Sigmoid colon (tissue), 7 donors: ENCODE data around the gene SHFL. TPM values are rescaled to one million over a fixed set of nuclear protein-coding genes. Genes with fewer than 3 reads are reported as not detected.

Experiments used
- DNase-seq: peaks from one replicate; pipeline ENCODE4 v3.0.0-alpha.2; 2019
- H3K27ac ChIP-seq, 4 donors: fragments of 200-600 bp; sonication (generic); one replicate each; pipeline ENCODE4 v1.5.1; 2016 to 2019; ENCODE audit warnings: mild to moderate bottlenecking in 1 of 4
- H3K27me3 ChIP-seq, 3 donors: fragments of 200-600 bp; sonication (generic); one replicate each; pipeline ENCODE4 v1.5.1; 2019; ENCODE audit warnings: mild to moderate bottlenecking in 1 of 3
- H3K36me3 ChIP-seq, 4 donors: fragments of 200-600 bp; sonication (generic); one replicate each; pipeline ENCODE4 v1.5.1; 2016 to 2019
- H3K4me1 ChIP-seq, 4 donors: fragments of 200-600 bp; sonication (generic); one replicate each; pipeline ENCODE4 v1.5.1; 2017 to 2019
- H3K4me3 ChIP-seq, 4 donors: fragments of 200-600 bp; sonication (generic); one replicate each; pipeline ENCODE4 v1.5.1; 2017 to 2019; ENCODE audit warnings: mild to moderate bottlenecking in 2 of 4, moderate library complexity in 1 of 4
- H3K9me3 ChIP-seq, 4 donors: fragments of 200-600 bp in 3 of 4; sonication (generic) in 3 of 4; one replicate each; pipeline versions ENCODE4 v1.5.1 to v1.6.1; 2013 to 2019
- CTCF ChIP-seq, 4 experiments: fragments of 450-650 bp in 3 of 4; fragments of 200-600 bp in 1 of 4; IDR thresholded peaks; one replicate each; pipeline ENCODE4 v1.5.1; 2016 to 2019; ENCODE audit warnings: antibody characterized with exemption in 4 of 4, mild to moderate bottlenecking in 3 of 4, moderate library complexity in 2 of 4
- EP300 ChIP-seq, 4 donors: sonication (generic); formaldehyde crosslinking; IDR thresholded peaks; one replicate each; pipeline ENCODE4 v1.6.1; 2017; ENCODE audit warnings: antibody characterized with exemption in 4 of 4
- POLR2A ChIP-seq, 2 donors: fragments of 450-650 bp; IDR thresholded peaks; one replicate each; pipeline ENCODE4 v1.6.1; 2016; ENCODE audit warnings: antibody characterized with exemption in 2 of 2, mild to moderate bottlenecking in 2 of 2, moderate library complexity in 2 of 2
- POLR2AphosphoS5 ChIP-seq, 4 donors: sonication (generic); formaldehyde crosslinking; IDR thresholded peaks; one replicate each; pipeline ENCODE4 v1.6.1; 2017; ENCODE audit warnings: antibody characterized with exemption in 4 of 4
- WGBS, 2 donors: extraction: QIAGEN DNeasy Blood & Tissue Kit; methylation state at CpG; one replicate each; pipeline ENCODE4 v1.1.7; 2013; 5-methylcytosine and 5-hydroxymethylcytosine counted together
- intact Hi-C: fragments of 100-400 bp; cut with DNase I; formaldehyde crosslinking; loops from one replicate; pipeline ENCODE4 v1.15.1; 2023
- polyA plus RNA-seq, 3 donors: library from polyadenylated mRNA; stranded (reverse); fragments of 200-250 nt; gene quantifications; one replicate each; pipeline ENCODE4 v1.2.3, GENCODE V29; 2013
- total RNA-seq, 4 donors: library from RNA; depleted of rRNA; stranded (reverse); fragments of >200 nt; gene quantifications; one replicate each; pipeline ENCODE4 v1.1.0, GENCODE V29; 2016
- donor health status: healthy with polysubstance abuse.
- donor health status: Bipolar disorder and iron deficiency.
- donor health status: healthy.

The SHFL gene
- total and polyA plus RNA-seq, 7 donors: 17.1 to 44.9 (median 26.2) TPM

- H3K27ac ChIP-seq: peak overlapping the region; percentile 46 to 87 (median 74)
- H3K9me3 ChIP-seq: no peaks in the 10 kb centered on the region
- H3K4me1 ChIP-seq: peaks cover 0 to 19% (median 13%) of the 10 kb centered on the region in 4 donors
- H3K36me3 ChIP-seq: peaks cover 20 to 35% (median 30%) of the 10 kb centered on the region in 4 donors
- intact Hi-C loops: loop anchor here (5.0 kb wide), 1 partner anchor 147 kb away; the partner anchor contains the start of gene MRPL4
- TF ChIP-seq POLR2AphosphoS5 (IDR thresholded peaks at IDR 0.05): no peak
- peak overlapping the region in 2 of 4 donors; percentile 79 to 96 for H3K4me3 ChIP-seq
- no peak for DNase-seq
- 36 to 51% methylated on average over 16 of the region's 16 CpGs for WGBS, 2 donors
- H3K27me3 ChIP-seq: no peaks in the 10 kb centered on the region
Observed at GRCh38 chr19:10105509-10106099, 19.5 kb downstream of the SHFL start.

- TF ChIP-seq POLR2AphosphoS5 (IDR thresholded peaks at IDR 0.05) (peak; percentile 84 to 93 (median 90)), CTCF (IDR thresholded peaks at IDR 0.05) (no peak), POLR2A (IDR thresholded peaks at IDR 0.05) (peak in 1 of 2 donors; percentile 23), EP300 (IDR thresholded peaks at IDR 0.05) (peak in 1 of 4 donors; percentile 54)
- intact Hi-C loops: loop anchor here (5.0 kb wide), 1 partner anchor 146 kb away; the partner anchor contains the start of gene MRPL4
- 0 to 1% methylated on average over 71 of the region's 71 CpGs for WGBS, 2 donors
Observed at GRCh38 chr19:10106100-10106936, 20.2 kb downstream of the SHFL start, which contains the start of gene PPAN. PPAN (plus strand) TSS chr19:10106362; CDS start chr19:10106395, 33 bp downstream.

GRCh38 chr19:10107254-10107653 lies 21.1 kb downstream of the SHFL start:
- 70 to 77% methylated on average over 10 of the region's 10 CpGs for WGBS, 2 donors
- intact Hi-C loops: loop anchor here (5.0 kb wide), 1 partner anchor 145 kb away; the partner anchor contains the start of gene MRPL4
- no peaks in the 10 kb centered on the region for H3K9me3 ChIP-seq
- TF ChIP-seq EP300 (IDR thresholded peaks at IDR 0.05): no peak
- TF ChIP-seq CTCF (IDR thresholded peaks at IDR 0.05): no peak
- no peak for TF ChIP-seq POLR2A (IDR thresholded peaks at IDR 0.05)
- no peak for TF ChIP-seq POLR2AphosphoS5 (IDR thresholded peaks at IDR 0.05)
- DNase-seq: no peak
- H3K4me3 ChIP-seq: peak overlapping the region in 3 of 4 donors; percentile 66 to 96 (median 79)
- peaks cover 0 to 19% (median 13%) of the 10 kb centered on the region in 4 donors for H3K4me1 ChIP-seq
- no peaks in the 10 kb centered on the region for H3K27me3 ChIP-seq
- peaks cover 20 to 49% (median 40%) of the 10 kb centered on the region in 4 donors for H3K36me3 ChIP-seq
- peak overlapping the region in 1 of 4 donors; percentile 87 for H3K27ac ChIP-seq

More at GRCh38 chr19:10106100-10106936, 20.2 kb downstream of the SHFL start, which contains the start of gene PPAN:
- no peaks in the 10 kb centered on the region for H3K27me3 ChIP-seq
- no peaks in the 10 kb centered on the region for H3K9me3 ChIP-seq
- H3K36me3 ChIP-seq: peaks cover 20 to 42% (median 37%) of the 10 kb centered on the region in 4 donors
- peaks cover 0 to 19% (median 13%) of the 10 kb centered on the region in 4 donors for H3K4me1 ChIP-seq
- peak within 1 kb of the TSS; percentile 71 to 87 (median 77) for H3K27ac ChIP-seq
- peak within 1 kb of the TSS; percentile 59 to 96 (median 72) for H3K4me3 ChIP-seq
- peak; percentile 99 for DNase-seq

GRCh38 chr19:10107817-10108367 lies 21.8 kb downstream of the SHFL start:
- TF ChIP-seq CTCF (IDR thresholded peaks at IDR 0.05) (no peak), POLR2A (IDR thresholded peaks at IDR 0.05) (no peak), EP300 (IDR thresholded peaks at IDR 0.05) (no peak), POLR2AphosphoS5 (IDR thresholded peaks at IDR 0.05) (no peak)
- intact Hi-C loops: loop anchor here (5.0 kb wide), 1 partner anchor 144 kb away; the partner anchor contains the start of gene MRPL4
- Histone ChIP-seq H3K9me3 (no peaks in the 10 kb centered on the region), H3K4me3 (no peak overlapping the region), H3K27me3 (no peaks in the 10 kb centered on the region), H3K36me3 (peaks cover 20 to 49% (median 40%) of the 10 kb centered on the region in 4 donors), H3K4me1 (peaks cover 0 to 25% (median 13%) of the 10 kb centered on the region in 4 donors), H3K27ac (no peak overlapping the region)
- no peak for DNase-seq
- 93 to 94% methylated on average over 14 of the region's 14 CpGs for WGBS, 2 donors
